HepG2 (cell line): Measurements from ENCODE around the gene AGK. TPM values are rescaled to one million over a fixed set of nuclear protein-coding genes. Genes with fewer than 3 reads are reported as not detected.

Experiments
- ATAC-seq: fragments of 200-7000 bp; cut with Tn5 transposase; 3 replicates; pipeline ENCODE4 v1.9.1; 2020; ENCODE audit warnings: mild to moderate bottlenecking, moderate library complexity
- BruUV-seq: library from RNA; stranded (reverse); fragments of 400-500 nt; replicated peaks from 2 replicates; lab custom pipeline; 2021; lab: Mats Ljungman, UMichigan
- CTCF ChIA-PET: fragments of 300-600 bp; formaldehyde crosslinking; extraction: SDS; loops from one replicate; lab custom pipeline; 2021; ENCODE audit warnings: low total read pairs, inconsistent platforms, low intra/inter-chr PET ratio; lab: Yijun Ruan, JAX
- POLR2A ChIA-PET: fragments of 350-600 bp; sonication (Branson Sonifier 250); formaldehyde crosslinking; loops from one replicate; lab custom pipeline; 2020; ENCODE audit warnings: antibody characterized with exemption, inconsistent platforms; lab: Yijun Ruan, JAX
- DNase-seq: peaks from one replicate; pipeline ENCODE4 v3.0.0-alpha.2; 2015; ENCODE audit warnings: low spot score
- FAIRE-seq: peaks from 3 replicates; lab custom pipeline; 2011; peaks lifted over from hg19 to GRCh38; lab: Jason Lieb, UNC
- H2AFZ ChIP-seq: one replicate; pipeline ENCODE4 v1.6.1; 2011; ENCODE audit warnings: low read length, inconsistent platforms
- H3K27ac ChIP-seq: fragments of 300-600 bp; 3 replicates; pipeline ENCODE4 v1.8.0; 2011; ENCODE audit warnings: mixed run types, mild to moderate bottlenecking, mixed read lengths, low read length, inconsistent platforms; ENCODE audit not compliant: insufficient read depth; ENCODE audit errors: extremely low read length
- H3K27me3 ChIP-seq, 2 experiments: fragments of 200-600 bp in 1 of 2; 2 replicates in 1 of 2; 3 replicates in 1 of 2; pipeline versions ENCODE4 v1.6.0 to v1.8.0; 2011; ENCODE audit warnings: low read length in 2 of 2, mild to moderate bottlenecking in 2 of 2, moderate library complexity in 2 of 2, inconsistent platforms in 1 of 2; ENCODE audit not compliant: insufficient read depth in 2 of 2, control insufficient read depth in 1 of 2
- H3K36me3 ChIP-seq, 2 experiments: fragments of 200-600 bp in 1 of 2; replicated peaks in 1 of 2; 2 replicates in 1 of 2; 3 replicates in 1 of 2; pipeline versions ENCODE4 v1.5.1 to v1.8.0; 2011; ENCODE audit warnings: low read length in 2 of 2, inconsistent platforms in 1 of 2; ENCODE audit not compliant: insufficient read depth in 2 of 2, control insufficient read depth in 1 of 2
- H3K4me1 ChIP-seq: 2 replicates; pipeline ENCODE4 v1.5.1; 2012; ENCODE audit warnings: low read length, inconsistent platforms; ENCODE audit not compliant: insufficient read depth
- H3K4me2 ChIP-seq: 2 replicates; pipeline ENCODE4 v1.6.0; 2011; ENCODE audit warnings: low read depth, low read length, inconsistent platforms
- H3K4me3 ChIP-seq, 3 experiments: fragments of 200-600 bp in 1 of 3; sonication (generic), shearing (Covaris generic) in 1 of 3; replicated peaks in 1 of 3; 2 replicates each; pipeline ENCODE4 v1.5.1; 2011 to 2016; ENCODE audit warnings: low read length in 3 of 3, inconsistent platforms in 2 of 3, low read depth in 2 of 3, mild to moderate bottlenecking in 2 of 3, control low read depth in 1 of 3, mixed read lengths in 1 of 3; ENCODE audit not compliant: insufficient read depth in 1 of 3
- H3K79me2 ChIP-seq: one replicate; pipeline ENCODE4 v1.6.1; 2011; ENCODE audit warnings: low read length, inconsistent platforms; ENCODE audit not compliant: insufficient read depth
- H3K9ac ChIP-seq: 2 replicates; pipeline ENCODE4 v1.6.0; 2011; ENCODE audit warnings: mild to moderate bottlenecking, low read depth, low read length, inconsistent platforms; ENCODE audit not compliant: insufficient read depth
- H3K9me3 ChIP-seq: 2 replicates; pipeline ENCODE4 v1.5.1; 2012; ENCODE audit warnings: mild to moderate bottlenecking, low read length
- H4K20me1 ChIP-seq: 2 replicates; pipeline ENCODE4 v1.6.0; 2011; ENCODE audit warnings: inconsistent platforms, mild to moderate bottlenecking, low read length, moderate library complexity; ENCODE audit not compliant: insufficient read depth
- ERF ChIP-seq: IDR thresholded peaks from 2 replicates; pipeline ENCODE4 v1.6.1; 2018; ENCODE audit warnings: missing biosample characterization, missing genetic modification reagents
- FOXP1 ChIP-seq, 2 experiments: fragments of 450-650 bp in 1 of 2; IDR thresholded peaks; 2 replicates each; pipeline ENCODE4 v1.6.1; 2017 to 2018; ENCODE audit warnings: antibody characterized with exemption in 1 of 2
- HNF4A ChIP-seq: sonication (generic); formaldehyde crosslinking; IDR thresholded peaks from 2 replicates; pipeline ENCODE4 v1.4.0; 2020; ENCODE audit warnings: missing genetic modification reagents
- MBNL3 ChIP-seq: fragments of 250-450 bp; sonication (Bioruptor Pico); conservative IDR thresholded peaks from 2 replicates; pipeline ENCODE4 v1.8.0; 2022; ENCODE audit warnings: mild to moderate bottlenecking, inconsistent platforms
- NRL ChIP-seq: sonication (generic); formaldehyde crosslinking; IDR thresholded peaks from 2 replicates; pipeline ENCODE4 v1.5.0; 2020; ENCODE audit warnings: missing genetic modification reagents, mild to moderate bottlenecking, moderate library complexity, borderline replicate concordance
- RFX3 ChIP-seq: IDR thresholded peaks from 2 replicates; pipeline ENCODE4 v1.6.1; 2016; ENCODE audit warnings: missing biosample characterization, missing genetic modification reagents
- TARDBP ChIP-seq: sonication (generic); formaldehyde crosslinking; IDR thresholded peaks from 2 replicates; pipeline ENCODE4 v1.8.0; 2022; ENCODE audit warnings: mild to moderate bottlenecking, missing genetic modification reagents
- ZNF432 ChIP-seq: sonication (generic); formaldehyde crosslinking; IDR thresholded peaks from 2 replicates; pipeline ENCODE4 v1.5.0; 2020; ENCODE audit warnings: missing genetic modification reagents, mild to moderate bottlenecking, borderline replicate concordance
- ZNF468 ChIP-seq: sonication (generic); formaldehyde crosslinking; IDR thresholded peaks from 2 replicates; pipeline ENCODE4 v1.8.0; 2022; ENCODE audit warnings: mild to moderate bottlenecking, moderate library complexity, missing genetic modification reagents
- ZNF790 ChIP-seq: sonication (generic); formaldehyde crosslinking; IDR thresholded peaks from 2 replicates; pipeline ENCODE4 v1.8.0; 2022; ENCODE audit warnings: missing genetic modification reagents, mild to moderate bottlenecking, borderline replicate concordance
- WGBS: methylation state at CpG from one replicate; pipeline ENCODE4 v1.1.6; 2017; ENCODE audit warnings: low lambda C conversion rate; 5-methylcytosine and 5-hydroxymethylcytosine counted together
- in situ Hi-C: cut with HindIII; loops from 2 replicates; pipeline ENCODE4 v1.10.0; 2017; ENCODE audit warnings: low pct_unique_long_range_greater_than_20kb; ENCODE audit not compliant: extremely low pct_ligation_motif_present
- intact Hi-C: fragments of 100-400 bp; cut with micrococcal nuclease; formaldehyde crosslinking; loops from one replicate; pipeline ENCODE4 v1.10.0; 2022; ENCODE audit not compliant: unreplicated experiment
- polyA plus RNA-seq, 8 experiments: library from polyadenylated mRNA; depleted of rRNA in 3 of 8; stranded (reverse) in 7 of 8; unstranded in 1 of 8; fragments of >200 nt; fragmentation: Illumina TruSeq in 4 of 8; extraction: Trizol in 4 of 8; gene quantifications; 2 replicates each; pipeline versions ENCODE4 v1.2.1 to v1.2.3, GENCODE V29; 2011 to 2016; ENCODE audit warnings: low read depth in 4 of 8, missing spikeins in 1 of 8, mixed read lengths in 1 of 8; ENCODE audit not compliant: insufficient read depth in 1 of 8
- total RNA-seq, 5 experiments: library from RNA; depleted of rRNA; stranded (reverse); fragments of >200 nt; fragmentation: Illumina TruSeq; extraction: Trizol; gene quantifications; 2 replicates each; pipeline ENCODE4 v1.2.3, GENCODE V29; 2016; ENCODE audit warnings: low read depth in 1 of 5
- TF ChIP-seq, protein P1 (sequence below): fragments of 450-650 bp; IDR thresholded peaks from 2 replicates; pipeline ENCODE4 v1.6.1; 2017; ENCODE audit warnings: mild to moderate bottlenecking
- TF ChIP-seq, protein P2 (sequence below): sonication (generic); formaldehyde crosslinking; IDR thresholded peaks from 2 replicates; pipeline ENCODE4 v1.5.0; 2020; ENCODE audit warnings: mild to moderate bottlenecking, missing genetic modification reagents

Gene AGK
- total and polyA plus RNA-seq, 2 of the 13 experiments (the other 11 are each of a cell fraction or from before 2014, with no cell fraction given): 23.7 to 30.1 TPM

DNA sequence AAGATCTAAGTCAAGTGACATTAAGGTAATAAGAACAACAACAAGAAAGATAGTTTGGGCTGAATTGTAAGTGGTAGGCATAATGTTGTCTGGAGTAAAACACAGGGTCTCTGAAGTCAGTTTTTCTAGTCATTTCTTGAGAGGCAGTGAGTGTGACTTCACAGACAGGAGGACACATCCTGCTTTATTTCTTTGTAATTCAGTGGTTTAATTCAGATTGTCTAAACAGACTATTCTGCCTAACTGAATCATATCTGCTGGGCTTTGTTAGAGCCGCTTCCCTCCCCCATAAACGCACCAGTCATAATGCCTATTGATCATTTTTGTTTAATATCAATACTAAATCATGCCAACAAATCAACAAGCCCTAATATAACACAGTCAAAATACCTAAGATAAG, 46.8 kb downstream of the AGK start:
- in situ Hi-C loops: no loop called here
- H3K27ac ChIP-seq: no peak overlapping the region
- intact Hi-C loops: no loop called here
- H3K4me1 ChIP-seq: 0 out of 2 replicates have a peak, but pooled peaks cover 6% of the 10 kb centered on the region
- POLR2A ChIA-PET: no interaction called here
- H3K27me3 ChIP-seq: no peaks in the 10 kb centered on the region
- no peak overlapping the region for H3K4me3 ChIP-seq
- peaks cover 4 to 7% of the 10 kb centered on the region in 2 experiments for H3K36me3 ChIP-seq
- FAIRE-seq: no peak
- H4K20me1 ChIP-seq: no peaks in the 10 kb centered on the region
- no TSS peak for BruUV-seq
- no peaks in the 10 kb centered on the region for H3K79me2 ChIP-seq
- H3K9ac ChIP-seq: no peak overlapping the region
- TF ChIP-seq ZNF432: no peak
- no peak for TF ChIP-seq TARDBP (CRISPR knock-in tag)
- no peak for TF ChIP-seq HNF4A (CRISPR knock-in tag)
- no peak for TF ChIP-seq FOXP1 (IDR thresholded peaks at IDR 0.05)
- TF ChIP-seq FOXP1 (CRISPR knock-in tag; IDR thresholded peaks at IDR 0.05): no peak
- TF ChIP-seq RFX3 (CRISPR knock-in tag): no peak
- TF ChIP-seq, protein P1, sequence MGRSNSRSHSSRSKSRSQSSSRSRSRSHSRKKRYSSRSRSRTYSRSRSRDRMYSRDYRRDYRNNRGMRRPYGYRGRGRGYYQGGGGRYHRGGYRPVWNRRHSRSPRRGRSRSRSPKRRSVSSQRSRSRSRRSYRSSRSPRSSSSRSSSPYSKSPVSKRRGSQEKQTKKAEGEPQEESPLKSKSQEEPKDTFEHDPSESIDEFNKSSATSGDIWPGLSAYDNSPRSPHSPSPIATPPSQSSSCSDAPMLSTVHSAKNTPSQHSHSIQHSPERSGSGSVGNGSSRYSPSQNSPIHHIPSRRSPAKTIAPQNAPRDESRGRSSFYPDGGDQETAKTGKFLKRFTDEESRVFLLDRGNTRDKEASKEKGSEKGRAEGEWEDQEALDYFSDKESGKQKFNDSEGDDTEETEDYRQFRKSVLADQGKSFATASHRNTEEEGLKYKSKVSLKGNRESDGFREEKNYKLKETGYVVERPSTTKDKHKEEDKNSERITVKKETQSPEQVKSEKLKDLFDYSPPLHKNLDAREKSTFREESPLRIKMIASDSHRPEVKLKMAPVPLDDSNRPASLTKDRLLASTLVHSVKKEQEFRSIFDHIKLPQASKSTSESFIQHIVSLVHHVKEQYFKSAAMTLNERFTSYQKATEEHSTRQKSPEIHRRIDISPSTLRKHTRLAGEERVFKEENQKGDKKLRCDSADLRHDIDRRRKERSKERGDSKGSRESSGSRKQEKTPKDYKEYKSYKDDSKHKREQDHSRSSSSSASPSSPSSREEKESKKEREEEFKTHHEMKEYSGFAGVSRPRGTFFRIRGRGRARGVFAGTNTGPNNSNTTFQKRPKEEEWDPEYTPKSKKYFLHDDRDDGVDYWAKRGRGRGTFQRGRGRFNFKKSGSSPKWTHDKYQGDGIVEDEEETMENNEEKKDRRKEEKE: no peak
- no peak for TF ChIP-seq ZNF468
- TF ChIP-seq, protein P2, sequence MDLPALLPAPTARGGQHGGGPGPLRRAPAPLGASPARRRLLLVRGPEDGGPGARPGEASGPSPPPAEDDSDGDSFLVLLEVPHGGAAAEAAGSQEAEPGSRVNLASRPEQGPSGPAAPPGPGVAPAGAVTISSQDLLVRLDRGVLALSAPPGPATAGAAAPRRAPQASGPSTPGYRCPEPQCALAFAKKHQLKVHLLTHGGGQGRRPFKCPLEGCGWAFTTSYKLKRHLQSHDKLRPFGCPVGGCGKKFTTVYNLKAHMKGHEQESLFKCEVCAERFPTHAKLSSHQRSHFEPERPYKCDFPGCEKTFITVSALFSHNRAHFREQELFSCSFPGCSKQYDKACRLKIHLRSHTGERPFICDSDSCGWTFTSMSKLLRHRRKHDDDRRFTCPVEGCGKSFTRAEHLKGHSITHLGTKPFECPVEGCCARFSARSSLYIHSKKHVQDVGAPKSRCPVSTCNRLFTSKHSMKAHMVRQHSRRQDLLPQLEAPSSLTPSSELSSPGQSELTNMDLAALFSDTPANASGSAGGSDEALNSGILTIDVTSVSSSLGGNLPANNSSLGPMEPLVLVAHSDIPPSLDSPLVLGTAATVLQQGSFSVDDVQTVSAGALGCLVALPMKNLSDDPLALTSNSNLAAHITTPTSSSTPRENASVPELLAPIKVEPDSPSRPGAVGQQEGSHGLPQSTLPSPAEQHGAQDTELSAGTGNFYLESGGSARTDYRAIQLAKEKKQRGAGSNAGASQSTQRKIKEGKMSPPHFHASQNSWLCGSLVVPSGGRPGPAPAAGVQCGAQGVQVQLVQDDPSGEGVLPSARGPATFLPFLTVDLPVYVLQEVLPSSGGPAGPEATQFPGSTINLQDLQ (CRISPR knock-in tag): no peak
- no peak for TF ChIP-seq MBNL3 (CRISPR knock-in tag)
- no peak for TF ChIP-seq NRL (CRISPR knock-in tag)
- no peak for TF ChIP-seq ERF
- TF ChIP-seq ZNF790: no peak
- TF ChIP-seq, all 625 proteins: peak for 0
- no peaks in the 10 kb centered on the region for H3K9me3 ChIP-seq
- ATAC-seq (no peak), DNase-seq (no peak)
- WGBS: 97% methylated on average over 2 of the region's 2 CpGs
- no peak overlapping the region for H2AFZ ChIP-seq
- H3K4me2 ChIP-seq: no peak overlapping the region
- CTCF ChIA-PET: no interaction called here
